IMR-90 (cell line): ENCODE data around the gene GBP6. TPM values are rescaled to one million over a fixed set of nuclear protein-coding genes. Genes with fewer than 3 reads are reported as not detected.
"Not testable (repeated sequence)": the region's sequence is repeated elsewhere in the genome, so short reads cannot be mapped to it uniquely, and the experiment has no call there.

ENCODE experiments used
- ATAC-seq: fragments of 200-7000 bp; cut with Tn5 transposase; 2 replicates; pipeline ENCODE4 v1.9.1; 2020; ENCODE audit warnings: low read depth, mild to moderate bottlenecking, moderate library complexity
- BruUV-seq: library from RNA; stranded (reverse); fragments of 400-500 nt; replicated peaks from 2 replicates; lab custom pipeline; 2021; lab: Mats Ljungman, UMichigan
- CTCF ChIA-PET: fragments of 300-600 bp; formaldehyde crosslinking; extraction: SDS; loops from one replicate; lab custom pipeline; 2021; ENCODE audit warnings: antibody characterized with exemption; lab: Yijun Ruan, JAX
- POLR2A ChIA-PET: fragments of 300-600 bp; sonication (Branson Sonifier 250); formaldehyde crosslinking; loops from one replicate; lab custom pipeline; 2022; ENCODE audit warnings: antibody characterized with exemption; ENCODE audit not compliant: unreplicated experiment; lab: Charles Lee
- DNase-seq: peaks from one replicate; pipeline ENCODE4 v3.0.0; 2013
- H2AFZ ChIP-seq: replicated peaks from 2 replicates; pipeline ENCODE3; 2013; ENCODE audit warnings: low read length, mild to moderate bottlenecking; ENCODE audit not compliant: poor library complexity
- H2AK5ac ChIP-seq: 2 replicates; pipeline ENCODE4 v1.6.1; 2013; ENCODE audit warnings: low read depth, low read length, inconsistent platforms
- H2AK9ac ChIP-seq: replicated peaks from 2 replicates; pipeline ENCODE3; 2013; ENCODE audit warnings: mild to moderate bottlenecking, low read depth, low read length, moderate library complexity; ENCODE audit not compliant: poor library complexity
- H2BK120ac ChIP-seq: 2 replicates; pipeline ENCODE4 v1.6.1; 2013; ENCODE audit warnings: low read depth, low read length, inconsistent platforms
- H2BK15ac ChIP-seq: 3 replicates; pipeline ENCODE4 v1.6.1; 2013; ENCODE audit warnings: low read depth, low read length, inconsistent platforms
- H2BK20ac ChIP-seq: 2 replicates; pipeline ENCODE4 v1.6.1; 2013; ENCODE audit warnings: low read depth, mild to moderate bottlenecking, inconsistent platforms, low read length, moderate library complexity
- H2BK5ac ChIP-seq: 2 replicates; pipeline ENCODE4 v1.6.1; 2013; ENCODE audit warnings: mild to moderate bottlenecking, low read depth, low read length, inconsistent platforms; ENCODE audit not compliant: poor library complexity, severe bottlenecking
- H3K14ac ChIP-seq: replicated peaks from 2 replicates; pipeline ENCODE4 v1.6.1; 2013; ENCODE audit warnings: low read depth, low read length, inconsistent platforms
- H3K18ac ChIP-seq: 2 replicates; pipeline ENCODE4 v1.6.1; 2013; ENCODE audit warnings: low read depth, low read length, control low read depth
- H3K23ac ChIP-seq: 2 replicates; pipeline ENCODE4 v1.6.1; 2013; ENCODE audit warnings: low read depth, low read length, inconsistent platforms
- H3K27ac ChIP-seq: 2 replicates; pipeline ENCODE4 v1.5.1; 2013; ENCODE audit warnings: mild to moderate bottlenecking, control low read depth, low read length; ENCODE audit not compliant: insufficient read depth
- H3K27me3 ChIP-seq: 2 replicates; pipeline ENCODE4 v1.6.1; 2013; ENCODE audit warnings: low read length; ENCODE audit not compliant: control insufficient read depth, insufficient read depth
- H3K36me3 ChIP-seq: 2 replicates; pipeline ENCODE4 v1.6.1; 2013; ENCODE audit warnings: low read length, mixed read lengths; ENCODE audit not compliant: control insufficient read depth, insufficient read depth
- H3K4ac ChIP-seq: 2 replicates; pipeline ENCODE4 v1.6.1; 2013; ENCODE audit warnings: low read depth, low read length, inconsistent platforms
- H3K4me1 ChIP-seq: 2 replicates; pipeline ENCODE4 v1.6.1; 2013; ENCODE audit warnings: low read length, mixed read lengths; ENCODE audit not compliant: control insufficient read depth, insufficient read depth
- H3K4me2 ChIP-seq: 2 replicates; pipeline ENCODE4 v1.6.1; 2013; ENCODE audit warnings: low read depth, mild to moderate bottlenecking, control low read depth, low read length, moderate library complexity
- H3K4me3 ChIP-seq: 2 replicates; pipeline ENCODE4 v1.5.1; 2013; ENCODE audit warnings: low read depth, mild to moderate bottlenecking, control low read depth, low read length, moderate library complexity; ENCODE audit not compliant: insufficient read depth
- H3K56ac ChIP-seq: 2 replicates; pipeline ENCODE4 v1.6.1; 2013; ENCODE audit warnings: low read length, inconsistent platforms; ENCODE audit not compliant: insufficient read depth; ENCODE audit errors: extremely low read depth
- H3K79me1 ChIP-seq, 2 experiments: 2 replicates each; pipeline ENCODE4 v1.6.1; 2013; ENCODE audit warnings: low read length in 2 of 2, inconsistent platforms in 1 of 2, low read depth in 1 of 2
- H3K9ac ChIP-seq: 2 replicates; pipeline ENCODE4 v1.6.1; 2013; ENCODE audit warnings: low read depth, low read length, control low read depth
- H3K9me1 ChIP-seq: 2 replicates; pipeline ENCODE4 v1.6.1; 2013; ENCODE audit warnings: low read length, inconsistent platforms; ENCODE audit not compliant: insufficient read depth
- H3K9me3 ChIP-seq: 2 replicates; pipeline ENCODE4 v1.6.1; 2013; ENCODE audit warnings: low read length; ENCODE audit not compliant: control insufficient read depth, insufficient read depth
- H4K20me1 ChIP-seq: 2 replicates; pipeline ENCODE4 v1.6.1; 2013; ENCODE audit warnings: low read length, inconsistent platforms; ENCODE audit not compliant: insufficient read depth
- H4K5ac ChIP-seq: 2 replicates; pipeline ENCODE4 v1.6.1; 2013; ENCODE audit warnings: mild to moderate bottlenecking, low read depth, low read length, control low read depth
- H4K8ac ChIP-seq, 2 experiments: 2 replicates each; pipeline ENCODE4 v1.6.1; 2013; ENCODE audit warnings: low read depth in 2 of 2, low read length in 2 of 2, control low read depth in 1 of 2, inconsistent platforms in 1 of 2
- H4K91ac ChIP-seq: 2 replicates; pipeline ENCODE4 v1.6.1; 2013; ENCODE audit warnings: low read depth, low read length, inconsistent platforms; ENCODE audit not compliant: insufficient read depth
- WGBS, 2 experiments: methylation state at CpG; one replicate each; pipeline versions ENCODE4 v1.1.5 to v1.1.7; 2013; ENCODE audit warnings: missing lambda C conversion rate in 2 of 2; ENCODE audit not compliant: insufficient read length in 1 of 2; ENCODE audit errors: extremely low coverage in 2 of 2; 5-methylcytosine and 5-hydroxymethylcytosine counted together
- dilution Hi-C: fragments of 300-500 bp; cut with HindIII; formaldehyde crosslinking; loops from one replicate; pipeline ENCODE4 v1.14.3; 2018; ENCODE audit warnings: low sequenced_read_pairs; ENCODE audit not compliant: unreplicated experiment
- in situ Hi-C: fragments of 300-500 bp; cut with MboI; formaldehyde crosslinking; loops from 3 replicates; pipeline ENCODE4 v1.14.3; 2019; ENCODE audit warnings: low sequenced_read_pairs, inconsistent platforms, mixed read lengths
- intact Hi-C: fragments of 100-400 bp; cut with micrococcal nuclease; formaldehyde crosslinking; loops from 2 replicates; pipeline ENCODE4 v1.10.0; 2022
- polyA plus RNA-seq, 3 experiments: library from polyadenylated mRNA; depleted of rRNA; stranded (reverse); fragments of >200 nt; gene quantifications; 2 replicates each; pipeline ENCODE4 v1.2.3, GENCODE V29; 2012; ENCODE audit warnings: low replicate concordance in 1 of 3
- total RNA-seq: library from RNA; depleted of rRNA; stranded (reverse); fragments of >200 nt; gene quantifications from 2 replicates; pipeline ENCODE4 v1.2.3, GENCODE V29; 2012

GBP6 gene
- total and polyA plus RNA-seq, 2 of the 4 experiments (the other 2 are of a cell fraction) = not detected

- H3K18ac ChIP-seq, H2AK5ac ChIP-seq, H3K27ac ChIP-seq, H3K23ac ChIP-seq, H2BK15ac ChIP-seq, H3K9me3 ChIP-seq, H2AK9ac ChIP-seq, H3K9ac ChIP-seq, ATAC-seq, in situ Hi-C loops, H4K91ac ChIP-seq, H3K27me3 ChIP-seq, CTCF ChIA-PET, H2BK20ac ChIP-seq, BruUV-seq, H3K4ac ChIP-seq, H3K4me3 ChIP-seq, H4K5ac ChIP-seq, H2AFZ ChIP-seq, H3K9me1 ChIP-seq, H3K36me3 ChIP-seq, intact Hi-C loops, H2BK120ac ChIP-seq, H3K79me1 ChIP-seq, H3K56ac ChIP-seq, H4K8ac ChIP-seq, H3K14ac ChIP-seq, DNase-seq, POLR2A ChIA-PET, H3K4me1 ChIP-seq, H4K20me1 ChIP-seq, H3K4me2 ChIP-seq, H2BK5ac ChIP-seq, dilution Hi-C loops: not testable (repeated sequence)
- WGBS, 2 experiments = no CpG with 5 or more reads among the region's 4 CpGs
Observed at GRCh38 chr1:89429681-89430080, 65.8 kb downstream of the GBP6 start.
